Panc1 (cell line): ENCODE measurements around the gene RAI1. TPM values are rescaled to one million over a fixed set of nuclear protein-coding genes. Genes with fewer than 3 reads are reported as not detected.

Experiments used
- ATAC-seq: fragments of 200-7000 bp; cut with Tn5 transposase; 2 replicates; pipeline ENCODE4 v1.9.1; 2020; ENCODE audit warnings: mild to moderate bottlenecking, moderate library complexity
- BruUV-seq: library from RNA; stranded (reverse); fragments of 400-500 nt; replicated peaks from 2 replicates; lab custom pipeline; 2021; lab: Mats Ljungman, UMichigan
- CTCF ChIA-PET: fragments of 300-600 bp; sonication (Branson Sonifier 250); formaldehyde crosslinking; loops from one replicate; lab custom pipeline; 2022; ENCODE audit warnings: antibody characterized with exemption; lab: Charles Lee
- POLR2A ChIA-PET: fragments of 300-600 bp; sonication (Branson Sonifier 250); formaldehyde crosslinking; loops from one replicate; lab custom pipeline; 2022; ENCODE audit warnings: antibody characterized with exemption; lab: Charles Lee
- DNase-seq: peaks from one replicate; pipeline ENCODE4 v3.0.0-alpha.2; 2010; ENCODE audit warnings: low read depth, low spot score
- H3K27ac ChIP-seq: 2 replicates; pipeline ENCODE4 v1.5.1; 2011; ENCODE audit warnings: mild to moderate bottlenecking, low read length, inconsistent platforms
- H3K27me3 ChIP-seq: fragments of 200-500 bp; sonication (Bioruptor generic); 2 replicates; pipeline ENCODE4 v1.6.0; 2014; ENCODE audit warnings: low read length, inconsistent platforms; ENCODE audit not compliant: control insufficient read depth, insufficient read depth
- H3K36me3 ChIP-seq: fragments of 200-500 bp; sonication (Bioruptor generic); 2 replicates; pipeline ENCODE4 v1.5.1; 2014; ENCODE audit warnings: inconsistent platforms, mild to moderate bottlenecking, low read length, moderate library complexity; ENCODE audit not compliant: control insufficient read depth, insufficient read depth
- H3K4me1 ChIP-seq: 2 replicates; pipeline ENCODE4 v1.5.1; 2011; ENCODE audit warnings: inconsistent platforms, mild to moderate bottlenecking, low read length, moderate library complexity; ENCODE audit not compliant: control insufficient read depth, insufficient read depth
- H3K4me3 ChIP-seq, 2 experiments: 2 replicates each; pipeline ENCODE4 v1.5.1; 2011 to 2012; ENCODE audit warnings: low read depth in 2 of 2, low read length in 2 of 2, mild to moderate bottlenecking in 2 of 2, inconsistent platforms in 1 of 2, moderate library complexity in 1 of 2
- H3K9me3 ChIP-seq: fragments of 200-500 bp; sonication (Bioruptor generic); 2 replicates; pipeline ENCODE4 v1.5.1; 2014; ENCODE audit warnings: low read depth, mild to moderate bottlenecking, inconsistent platforms, low read length, moderate library complexity; ENCODE audit not compliant: control insufficient read depth, insufficient read depth
- CTCF ChIP-seq: fragments of 450-650 bp; IDR thresholded peaks from 2 replicates; pipeline ENCODE4 v1.5.1; 2017; ENCODE audit warnings: mild to moderate bottlenecking
- POLR2AphosphoS5 ChIP-seq: IDR thresholded peaks from 2 replicates; pipeline ENCODE4 v1.6.1; 2012; ENCODE audit warnings: mild to moderate bottlenecking, low read depth, low read length, moderate library complexity
- REST ChIP-seq, 2 experiments: IDR thresholded peaks; 2 replicates each; pipeline ENCODE4 v1.6.1; 2011 to 2012; ENCODE audit warnings: low read depth in 2 of 2, control low read depth in 1 of 2, low read length in 1 of 2, mild to moderate bottlenecking in 1 of 2, moderate library complexity in 1 of 2; ENCODE audit not compliant: insufficient read depth in 1 of 2
- SIN3A ChIP-seq: IDR thresholded peaks from 2 replicates; pipeline ENCODE4 v1.6.1; 2012; ENCODE audit warnings: low read depth, mild to moderate bottlenecking, low read length, moderate library complexity, borderline replicate concordance; ENCODE audit not compliant: insufficient read depth
- TCF7L2 ChIP-seq: IDR thresholded peaks from 2 replicates; pipeline ENCODE4 v1.6.1; 2011; ENCODE audit warnings: mild to moderate bottlenecking, low read depth, low read length, inconsistent platforms
- in situ Hi-C: cut with HindIII; loops from 2 replicates; pipeline ENCODE4 v1.10.0; 2016; ENCODE audit warnings: low sequenced_read_pairs, low pct_unique_long_range_greater_than_20kb
- intact Hi-C: fragments of 100-400 bp; cut with micrococcal nuclease; formaldehyde crosslinking; loops from one replicate; pipeline ENCODE4 v1.10.0; 2022; ENCODE audit not compliant: unreplicated experiment
- total RNA-seq: library from RNA; stranded (reverse); gene quantifications from one replicate; pipeline ENCODE4 v1.2.1, GENCODE V29; 2021; ENCODE audit not compliant: unreplicated experiment

RAI1 gene
- total RNA-seq, 1 experiment from 2014 or later: 51.0 TPM

- BruUV-seq: no TSS peak
- ATAC-seq (no peak), DNase-seq (no peak)
- H3K27ac ChIP-seq: no peak overlapping the region
- no peaks in the 10 kb centered on the region for H3K27me3 ChIP-seq
- intact Hi-C loops (loop anchor here (10.0 kb wide), 1 partner anchor 105 kb away; no protein-coding TSS in a partner anchor), in situ Hi-C loops (no loop called here)
- H3K36me3 ChIP-seq: no peaks in the 10 kb centered on the region; the same call in none of the 2 replicates
- POLR2A ChIA-PET: no interaction called here
- TF ChIP-seq POLR2AphosphoS5 (no peak), REST (IDR thresholded peaks at IDR 0.05; ENCODE audit: insufficient read depth in 1 of 2, low read depth in 2 of 2, low read length in 1 of 2) (no peak), CTCF (no peak), SIN3A (no peak), TCF7L2 (no peak)
- H3K4me1 ChIP-seq: peaks cover 26% of the 10 kb centered on the region
- no peak overlapping the region for H3K4me3 ChIP-seq
- H3K9me3 ChIP-seq: no peaks in the 10 kb centered on the region
- CTCF ChIA-PET: no interaction called here
Measured at GRCh38 chr17:17679748-17680147, 1.5 kb upstream of the RAI1 start.

DNA sequence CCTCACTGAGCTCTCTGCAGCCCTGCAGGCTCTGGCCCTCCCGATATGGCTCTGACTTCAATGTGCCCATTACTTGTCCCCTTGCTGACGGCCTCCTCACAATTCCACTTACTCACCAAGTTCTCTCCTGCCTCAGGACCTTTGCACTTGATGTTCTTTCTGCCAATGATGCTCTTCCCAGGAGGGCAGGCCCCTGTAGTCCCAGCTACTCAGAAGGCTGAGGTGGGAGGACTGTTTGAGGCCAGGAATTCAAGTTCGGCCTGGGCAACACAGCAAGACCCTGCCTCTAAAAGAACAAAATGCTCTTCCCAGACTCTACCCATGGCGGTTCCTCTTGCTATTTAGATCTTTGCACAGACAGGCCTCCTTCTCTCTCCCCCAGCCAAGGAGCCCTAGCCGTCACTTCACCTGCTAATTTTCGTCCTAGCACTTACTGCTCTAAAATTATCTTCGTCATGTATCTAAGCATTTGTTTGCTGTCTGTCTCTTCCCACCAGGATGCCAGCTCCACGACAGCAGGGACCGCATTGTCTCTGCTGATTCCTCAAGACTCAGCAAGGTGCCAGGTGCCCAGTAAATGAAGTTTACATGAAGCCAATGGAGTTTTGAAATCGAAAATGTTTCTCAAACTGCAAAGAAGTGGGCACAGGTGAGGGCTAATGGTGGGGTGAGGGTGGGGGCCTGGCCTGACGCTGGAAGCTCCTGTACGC, 626 bp upstream of the RAI1 start:
- Histone ChIP-seq H3K4me1 (peaks cover 34% of the 10 kb centered on the region), H3K27me3 (no peaks in the 10 kb centered on the region), H3K9me3 (no peaks in the 10 kb centered on the region), H3K36me3 (no peaks in the 10 kb centered on the region; the same call in none of the 2 replicates), H3K27ac (peak overlapping the region; percentile 69), H3K4me3 (peak overlapping the region; percentile 34 to 63)
- TF ChIP-seq CTCF (no peak), SIN3A (no peak), POLR2AphosphoS5 (no peak), TCF7L2 (no peak), REST (IDR thresholded peaks at IDR 0.05; ENCODE audit: insufficient read depth in 1 of 2, low read depth in 2 of 2, low read length in 1 of 2) (no peak)
- ChIA-PET POLR2A (no interaction called here), CTCF (interaction anchor here (0.9 kb wide), 1 partner anchor 78 kb away, joined by 3 read pairs; no protein-coding TSS in a partner anchor)
- ATAC-seq: no peak
- in situ Hi-C loops (no loop called here), intact Hi-C loops (loop anchor here (10.0 kb wide), 1 partner anchor 104 kb away; no protein-coding TSS in a partner anchor)
- no peak for DNase-seq
- BruUV-seq: no TSS peak
